NCI-H1436 treated with DMSO at 0.1 percent for 48 hours (cell line): ENCODE data around the gene SLX4IP.

Experiments
- DNase-seq: peaks from one replicate; lab custom pipeline; 2025; lab: John Stamatoyannopoulos, UW

The SLX4IP gene

DNA sequence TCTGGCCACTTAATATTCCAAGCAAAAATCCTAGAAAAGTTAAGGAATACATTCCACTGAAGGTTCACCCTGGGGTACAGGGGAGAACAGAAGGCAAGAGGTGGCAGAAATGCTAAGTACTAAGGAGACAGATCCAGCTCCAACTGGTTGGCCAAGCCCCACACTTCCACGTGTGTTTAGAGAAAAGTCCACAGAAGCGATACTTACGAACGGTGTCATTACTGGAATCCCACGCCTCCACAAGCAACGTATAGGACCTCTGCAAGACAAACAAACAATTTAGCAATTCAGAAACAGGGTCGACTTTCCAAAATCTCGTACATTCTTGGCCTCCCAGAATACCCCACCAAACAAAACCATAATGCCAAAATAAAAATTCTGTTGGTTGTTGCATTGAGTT is 228.7 kb downstream of the SLX4IP start:
- no peak for DNase-seq

DNA sequence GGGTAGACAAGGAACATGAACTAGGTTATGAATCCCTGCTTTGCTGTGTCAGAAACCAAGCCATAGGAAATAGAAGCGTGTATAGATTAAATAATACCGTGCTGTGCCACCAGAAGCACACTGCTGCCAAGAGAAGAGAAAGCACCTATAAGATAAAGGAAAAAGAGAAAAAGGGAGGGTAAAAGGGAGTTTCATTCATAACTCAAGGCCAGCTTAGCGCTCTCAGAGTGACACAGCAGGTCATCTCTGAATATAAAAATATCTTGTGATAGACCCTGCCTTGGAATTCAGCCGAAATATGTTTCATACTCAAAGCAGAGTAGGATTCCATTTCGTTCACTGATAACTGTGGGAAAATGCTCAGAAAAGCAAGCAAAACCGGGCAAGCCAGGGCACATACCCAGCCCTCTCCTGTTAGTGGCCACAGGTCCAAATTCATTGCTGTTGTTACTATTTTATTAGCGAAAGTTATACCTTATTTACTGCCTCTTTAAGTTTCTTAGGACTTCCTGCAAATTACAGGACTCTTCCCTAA is 230.0 kb downstream of the SLX4IP start:
- DNase-seq, result no peak

DNA sequence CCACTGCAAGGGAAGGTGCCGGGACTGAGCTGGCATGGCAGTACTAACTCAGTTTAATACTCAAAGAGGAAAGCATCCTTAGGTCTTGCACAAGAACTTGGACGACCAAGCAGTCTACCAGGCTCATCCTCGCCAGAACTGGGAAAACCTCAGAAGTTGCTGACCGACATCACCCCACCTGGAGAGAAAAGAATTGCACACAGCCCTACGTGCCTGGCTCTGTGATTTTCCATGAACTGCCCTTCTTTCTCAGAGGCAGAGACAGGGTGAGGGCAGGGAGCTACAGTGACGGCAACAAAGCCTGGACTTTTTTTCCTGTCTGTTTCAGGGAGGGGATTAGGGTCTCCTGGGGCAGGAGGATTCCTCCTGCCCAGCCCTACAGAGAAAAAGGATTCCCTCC is 230.7 kb downstream of the SLX4IP start:
- DNase-seq, result no peak

DNA sequence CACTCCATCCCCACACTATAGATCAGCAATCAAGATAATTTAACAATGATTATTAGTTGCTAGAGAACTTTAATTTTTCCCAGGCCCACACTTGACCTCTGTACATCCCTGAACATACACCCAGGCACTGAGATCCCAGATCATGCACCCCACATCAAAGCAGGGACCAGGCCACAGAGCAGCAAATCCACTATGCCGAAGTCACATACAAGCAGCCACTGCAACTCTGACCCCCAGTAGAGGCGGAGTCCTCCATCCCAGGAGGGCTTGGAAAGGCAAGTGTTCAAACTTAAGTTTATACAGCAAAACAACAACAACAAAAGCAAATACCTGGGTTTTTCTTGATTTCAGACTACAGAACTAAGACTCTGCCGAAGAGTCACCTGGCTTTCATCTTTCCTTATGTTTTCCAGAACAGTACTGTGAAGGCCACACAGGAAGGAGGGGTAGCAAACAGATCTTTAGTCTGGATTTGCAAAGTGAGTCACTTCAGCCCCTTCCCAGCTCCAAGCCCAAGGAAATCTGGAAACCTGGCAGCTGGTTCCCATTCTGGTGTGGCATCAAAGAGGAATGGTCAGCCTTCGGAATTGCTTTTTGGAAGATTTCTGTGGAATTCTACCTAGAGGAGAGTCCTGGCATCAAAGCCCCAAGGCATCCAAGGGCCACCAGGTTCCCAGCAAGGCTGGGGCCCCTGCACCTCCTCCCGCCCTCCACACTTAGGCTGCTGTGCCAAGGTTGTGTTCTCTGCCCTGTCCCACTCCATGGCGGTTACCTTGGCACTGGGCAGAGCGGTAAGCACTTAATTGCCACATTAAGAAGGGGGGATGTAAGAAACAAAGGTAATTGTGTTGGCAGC is 231.3 kb downstream of the SLX4IP start:
- no peak for DNase-seq

DNA sequence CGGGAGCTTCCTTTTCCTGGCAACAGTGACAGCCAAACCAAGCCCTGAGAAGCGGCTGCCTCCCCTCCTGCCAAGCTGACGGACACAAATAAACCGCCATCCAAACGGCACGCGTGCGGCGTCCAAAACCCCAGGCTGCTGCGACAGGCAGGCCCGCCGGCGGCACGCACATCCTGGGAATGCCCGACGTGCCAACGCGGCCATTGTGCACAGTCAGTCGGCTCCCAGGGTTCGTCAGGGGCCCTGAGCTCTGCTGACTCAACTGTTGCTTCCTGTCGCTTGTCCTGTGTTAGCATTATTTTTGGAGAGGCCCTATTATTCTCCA is 231.9 kb downstream of the SLX4IP start:
- no peak for DNase-seq

DNA sequence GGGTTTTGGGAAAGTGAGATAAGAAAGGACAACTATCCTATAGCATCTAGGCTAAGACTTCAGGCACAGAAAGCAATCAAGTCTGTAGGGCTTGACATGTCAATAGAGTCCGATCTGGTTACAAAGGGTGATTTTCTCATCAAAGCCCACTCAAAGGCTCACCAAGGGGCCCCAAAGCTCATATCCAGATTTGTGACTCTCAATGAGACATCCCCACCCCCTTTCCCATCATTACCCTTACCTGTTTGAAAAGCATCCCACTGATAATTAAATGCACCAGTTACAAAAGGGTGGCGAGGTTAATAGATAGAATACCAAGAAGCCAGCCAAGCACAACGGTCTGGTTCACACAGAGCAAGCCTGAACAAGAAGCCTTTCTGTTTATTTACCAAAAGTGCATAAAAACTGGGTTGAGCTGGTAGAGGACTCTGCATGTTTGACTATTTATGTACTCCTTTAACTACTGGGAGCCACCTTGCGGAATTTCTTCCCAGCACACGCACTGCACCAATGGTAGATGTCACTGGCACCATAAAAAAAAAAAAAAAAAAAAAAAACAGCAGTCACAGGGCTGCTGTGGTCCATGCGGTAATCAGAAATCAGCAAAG is 232.6 kb downstream of the SLX4IP start:
- DNase-seq, result no peak

DNA sequence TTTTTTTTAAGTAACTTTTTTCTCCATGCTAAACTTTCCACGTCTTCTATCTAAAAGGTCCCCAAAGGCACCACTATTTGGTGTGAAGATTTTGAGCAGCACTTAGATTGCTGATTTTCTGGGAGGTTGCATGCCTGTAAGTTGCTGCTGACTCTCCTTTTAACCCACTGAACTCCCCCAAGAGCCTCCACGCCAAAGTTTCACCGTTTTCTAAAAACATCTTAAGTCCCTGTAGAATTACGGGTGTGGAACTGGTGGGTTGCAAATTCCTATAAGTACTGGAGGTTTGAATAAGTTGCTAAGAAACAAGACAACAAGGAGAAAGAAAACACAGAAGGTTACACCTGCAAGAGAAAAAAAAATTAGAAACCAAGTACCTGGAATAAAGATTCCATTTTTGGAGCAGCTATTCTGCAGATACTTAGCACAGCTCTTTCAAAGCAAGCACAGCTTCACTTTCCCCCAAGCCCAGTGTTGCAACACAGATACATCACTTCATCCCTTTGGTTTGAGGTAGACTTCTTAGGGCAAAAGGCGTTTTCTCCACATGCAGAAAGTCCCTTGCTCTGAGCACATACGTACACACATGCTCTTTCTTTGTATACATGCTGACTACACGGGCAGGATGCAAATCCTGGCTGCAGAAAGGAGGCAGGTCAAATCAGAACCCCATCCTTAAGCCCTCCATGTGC is 233.7 kb downstream of the SLX4IP start:
- DNase-seq, result no peak

DNA sequence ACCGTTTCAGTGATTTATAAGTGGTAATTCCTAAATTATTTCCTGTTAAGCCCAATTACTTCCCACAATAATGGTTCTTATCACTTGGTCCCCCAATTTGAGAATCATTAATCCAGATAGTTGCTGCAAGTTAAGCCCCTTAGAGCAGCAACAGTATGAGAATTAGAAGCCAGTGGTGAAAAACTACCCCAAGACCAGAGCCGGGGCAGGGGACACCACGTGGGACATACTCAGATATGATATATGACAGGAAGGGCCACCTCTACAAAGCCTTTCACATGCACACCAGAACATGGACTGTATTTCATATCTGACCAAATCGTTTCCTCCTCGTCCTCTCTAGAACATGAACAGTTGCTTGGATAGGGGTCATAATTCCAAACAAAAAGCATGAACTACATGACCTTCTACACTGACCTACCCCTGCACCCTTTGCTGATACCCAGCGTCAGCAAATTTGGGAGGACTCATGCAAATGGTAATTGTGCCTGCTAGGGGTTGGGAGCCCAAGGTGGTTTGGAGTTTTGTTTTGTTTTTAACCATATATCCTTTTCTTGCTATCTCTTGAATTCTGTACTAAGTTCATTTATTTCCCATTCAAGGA is 234.8 kb downstream of the SLX4IP start:
- no peak for DNase-seq

DNA sequence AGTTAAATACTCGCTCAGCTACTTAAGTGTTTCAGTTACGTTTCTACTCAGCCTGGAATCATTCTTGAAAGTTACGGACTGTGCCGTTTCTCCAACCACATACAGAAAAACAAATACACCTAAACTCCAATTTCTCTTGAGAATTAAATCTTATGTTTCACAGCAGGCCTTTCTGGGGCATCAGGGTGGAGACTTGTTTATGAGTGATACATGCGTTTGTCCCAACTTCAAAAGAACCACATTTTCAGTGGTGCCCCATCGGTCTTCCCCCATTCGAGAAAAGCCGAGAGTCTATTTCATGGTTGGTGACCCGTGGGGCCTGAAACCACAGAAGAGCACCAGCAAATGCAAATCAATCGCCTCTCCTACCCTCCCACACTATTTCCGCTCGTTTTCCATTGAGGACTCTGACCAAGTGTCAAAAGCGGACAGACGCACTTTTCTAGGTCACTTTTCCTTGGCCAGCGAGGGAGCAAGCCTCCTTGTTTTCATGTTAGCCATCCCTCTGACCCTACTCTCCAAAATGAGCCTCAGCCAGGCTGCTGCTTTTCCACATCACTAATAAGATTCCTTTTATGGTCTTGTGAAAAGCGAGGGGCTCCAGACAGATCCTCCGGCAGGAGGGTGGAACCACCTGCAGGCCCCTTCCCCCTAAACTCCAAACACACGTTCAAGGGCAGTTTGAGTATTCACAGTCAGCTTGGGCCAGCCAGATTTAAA is 235.6 kb downstream of the SLX4IP start:
- no peak for DNase-seq

DNA sequence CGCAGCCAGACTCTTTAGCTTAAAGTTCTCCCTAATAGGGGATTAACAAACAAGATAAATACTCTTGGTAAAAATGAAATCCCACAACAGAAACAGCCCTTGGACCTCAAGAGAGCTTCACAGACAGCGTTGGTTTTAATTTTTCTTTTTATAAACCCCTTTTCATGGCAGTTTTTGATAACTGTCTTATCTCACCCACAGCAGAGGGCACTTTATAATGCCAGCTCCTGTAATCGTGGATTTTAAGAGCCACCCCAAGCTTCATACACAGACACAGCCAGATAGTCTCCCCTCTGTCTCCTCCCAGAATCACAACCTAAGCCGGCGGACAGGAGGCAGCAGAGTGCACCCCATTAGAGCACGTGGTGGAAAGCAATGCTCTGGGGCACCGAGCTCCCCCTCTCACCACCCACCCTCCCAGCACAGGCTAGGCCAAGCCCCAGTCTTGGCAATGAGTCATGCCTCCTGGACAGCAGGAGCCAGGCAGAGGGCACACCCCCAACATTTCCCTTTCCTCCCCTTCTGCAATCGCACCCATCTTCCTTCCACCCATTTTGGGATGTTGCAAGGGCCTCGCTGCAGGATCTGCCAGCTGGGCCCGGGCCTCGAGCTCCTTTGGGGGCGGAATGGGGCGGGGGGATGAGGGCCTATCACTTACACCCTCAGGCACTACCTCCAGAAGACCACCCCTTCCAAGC is 236.3 kb downstream of the SLX4IP start:
- no peak for DNase-seq

DNA sequence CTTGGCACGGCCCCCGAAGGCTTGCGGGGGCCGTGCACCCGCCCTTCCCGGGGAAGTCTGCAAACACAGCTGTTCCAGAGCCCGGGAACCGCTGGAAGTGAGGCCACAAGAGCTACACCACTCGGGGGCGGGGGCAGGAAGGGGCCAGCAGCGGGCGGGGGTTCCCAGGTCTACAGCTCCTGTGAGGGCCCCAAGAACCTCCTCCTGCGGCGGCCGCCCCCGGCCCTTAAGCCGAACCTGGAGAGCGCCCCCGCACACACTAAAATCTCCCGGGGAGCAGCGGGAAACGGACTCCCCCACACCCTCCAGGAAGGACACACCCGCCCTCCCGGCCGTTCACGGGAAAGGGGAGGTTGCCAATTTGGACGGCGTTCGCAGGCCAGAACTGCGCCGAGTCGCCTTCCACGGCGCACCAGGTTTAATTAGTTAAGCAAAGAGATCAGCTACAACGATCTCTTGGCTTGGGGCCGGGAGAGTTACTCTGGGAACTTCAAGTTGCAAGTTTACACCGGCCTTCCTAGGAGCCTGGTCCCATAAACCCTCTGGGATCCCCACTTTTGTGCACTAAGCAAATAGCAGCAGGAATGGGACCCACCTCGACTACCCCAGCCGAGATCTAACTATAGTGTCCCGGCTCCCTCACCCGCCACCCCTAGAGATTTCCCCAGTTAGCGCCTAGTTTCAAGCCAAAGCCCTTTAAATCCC is 237.0 kb downstream of the SLX4IP start:
- DNase-seq, result no peak

DNA sequence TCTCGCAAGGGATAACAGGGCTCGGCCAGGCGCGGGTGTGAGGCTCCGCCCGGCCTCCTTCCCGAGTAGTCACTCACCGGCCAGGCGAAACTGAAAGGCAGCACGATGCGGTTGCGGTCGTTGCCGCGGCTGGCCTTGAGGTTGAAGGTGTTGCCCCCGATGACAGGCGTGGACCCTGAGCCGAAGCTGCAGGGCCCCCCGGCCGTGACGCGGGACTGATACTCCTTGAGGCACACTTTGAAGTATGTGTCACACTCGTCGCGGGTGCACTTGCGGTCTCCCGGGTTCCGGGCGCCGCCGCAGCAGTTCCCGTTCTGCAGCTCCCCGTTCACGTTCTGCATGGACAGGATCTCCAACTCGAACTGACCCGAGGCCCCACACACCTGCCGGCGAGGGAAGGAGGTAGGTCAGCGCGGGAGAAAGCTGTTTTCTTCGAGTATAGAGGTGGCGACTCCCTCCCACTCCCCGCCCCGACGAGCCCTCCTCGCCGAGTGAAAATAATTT is 237.6 kb downstream of the SLX4IP start:
- DNase-seq, result no peak

DNA sequence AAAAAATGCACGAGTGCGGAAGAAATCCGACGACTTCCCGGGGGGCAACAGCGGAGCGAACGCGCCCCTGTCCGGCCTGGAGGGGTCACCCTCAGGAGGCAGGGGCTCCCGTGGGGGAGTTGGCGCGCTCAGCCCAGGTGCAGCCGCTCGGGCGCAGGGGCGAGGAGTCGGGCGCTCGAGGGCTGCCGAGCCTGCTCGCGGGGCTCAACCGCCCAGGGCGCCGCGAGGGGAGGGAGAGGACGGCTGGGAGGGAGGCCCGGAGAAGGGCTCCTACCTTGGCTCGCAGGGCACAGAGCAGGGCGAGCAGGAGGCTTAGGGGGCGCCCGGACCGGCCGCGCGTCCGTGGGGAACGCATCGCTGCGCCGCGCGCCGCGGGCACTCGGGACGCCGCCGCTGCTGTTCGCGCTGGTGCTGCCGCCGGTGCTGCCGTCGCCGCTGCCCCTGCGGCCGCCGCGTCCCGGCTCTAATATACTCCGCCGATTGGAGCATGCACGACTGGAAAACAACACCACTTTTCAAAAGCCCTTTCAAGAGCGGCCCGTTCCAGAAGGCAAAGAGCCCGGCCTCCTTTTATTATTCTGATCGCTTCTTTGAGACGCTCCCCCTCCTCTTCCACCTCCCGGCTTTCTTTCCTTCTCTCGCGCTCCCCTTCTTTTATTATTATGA is 238.2 kb downstream of the SLX4IP start:
- DNase-seq, result no peak

DNA sequence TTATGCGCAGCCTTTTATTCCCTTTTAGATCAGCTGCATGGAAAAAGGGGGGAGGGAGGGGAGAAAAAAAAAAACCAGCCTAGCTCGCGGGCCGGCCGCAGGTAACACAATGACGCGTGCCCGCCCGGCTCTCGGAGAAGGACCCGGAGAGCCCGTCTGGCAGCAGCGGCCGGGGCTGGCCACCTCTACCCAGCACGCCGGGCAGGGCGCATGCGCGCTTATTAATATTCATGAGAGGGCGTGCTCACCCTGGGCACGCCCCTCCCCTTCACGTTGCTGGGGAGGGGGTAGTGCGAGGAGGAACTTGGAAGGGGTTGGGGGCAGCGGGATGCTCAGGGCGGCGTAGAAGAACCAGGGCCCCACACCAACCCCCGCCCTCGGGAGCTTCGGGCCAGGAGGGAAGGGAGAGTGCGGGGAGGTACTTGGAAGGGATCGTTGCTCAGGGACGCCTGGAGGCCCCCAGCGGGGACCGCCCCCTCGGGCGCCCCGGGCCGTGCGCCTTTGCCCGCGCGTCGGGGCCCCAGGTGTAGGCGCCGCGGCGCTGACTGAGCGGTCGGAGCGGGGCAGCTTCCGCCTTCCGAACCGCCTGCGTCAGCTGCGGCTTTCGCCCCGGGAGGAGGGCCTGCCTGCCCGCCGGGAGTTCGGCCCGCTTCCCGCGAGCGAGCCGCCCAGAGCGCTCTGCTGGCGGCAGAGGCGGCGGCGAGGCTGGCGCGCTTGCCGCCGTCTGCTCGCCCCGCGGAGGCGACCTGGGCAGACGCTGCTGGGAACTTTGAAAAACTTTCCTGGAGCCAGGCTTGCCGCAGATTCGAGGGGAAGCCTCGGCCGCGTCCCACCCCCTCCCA is 239.0 kb downstream of the SLX4IP start, which contains the start of gene JAG1:
TSS of gene JAG1 (minus strand) at position 158 of the 842 bp plus-strand sequence. CDS start 469 bp downstream, outside the sequence.
- peak; percentile 74 for DNase-seq

DNA sequence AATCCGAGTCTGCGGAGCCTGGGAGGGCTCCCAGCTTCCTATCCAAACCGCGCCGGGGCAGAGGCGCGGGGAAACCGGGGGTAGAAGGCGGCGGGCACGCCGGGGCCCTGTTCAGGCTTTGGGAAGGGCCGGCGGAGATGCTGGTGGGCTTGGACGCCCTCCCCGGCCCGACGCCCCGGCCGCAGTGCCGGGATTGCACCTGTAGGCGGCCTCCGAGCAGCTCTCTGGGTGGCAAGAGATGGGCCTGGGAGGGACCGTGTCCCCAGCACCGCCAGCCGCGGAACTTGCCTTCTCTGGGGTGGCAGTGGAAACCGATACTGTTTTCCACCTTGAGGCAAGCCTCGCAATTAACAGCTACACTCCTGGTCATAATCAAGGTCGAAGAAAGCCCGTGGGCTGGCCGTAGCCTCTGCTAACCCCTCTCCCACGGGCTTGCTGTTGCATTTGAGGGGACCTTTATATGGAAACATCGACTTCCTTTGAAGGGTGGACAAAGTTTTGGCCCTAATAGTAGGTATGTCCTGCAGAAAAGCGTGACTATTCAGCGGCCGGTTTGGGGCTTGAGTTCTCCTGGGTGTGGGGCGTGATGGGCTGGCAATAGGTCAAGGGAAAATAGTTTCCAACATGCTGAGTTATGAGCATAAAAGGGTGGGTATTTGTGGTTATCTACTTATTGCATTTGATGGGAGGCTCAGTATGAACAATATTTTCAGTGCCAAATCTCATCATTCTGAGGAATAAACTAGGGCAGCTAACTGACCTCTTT is 239.8 kb downstream of the SLX4IP start:
- peak; percentile 3 for DNase-seq

DNA sequence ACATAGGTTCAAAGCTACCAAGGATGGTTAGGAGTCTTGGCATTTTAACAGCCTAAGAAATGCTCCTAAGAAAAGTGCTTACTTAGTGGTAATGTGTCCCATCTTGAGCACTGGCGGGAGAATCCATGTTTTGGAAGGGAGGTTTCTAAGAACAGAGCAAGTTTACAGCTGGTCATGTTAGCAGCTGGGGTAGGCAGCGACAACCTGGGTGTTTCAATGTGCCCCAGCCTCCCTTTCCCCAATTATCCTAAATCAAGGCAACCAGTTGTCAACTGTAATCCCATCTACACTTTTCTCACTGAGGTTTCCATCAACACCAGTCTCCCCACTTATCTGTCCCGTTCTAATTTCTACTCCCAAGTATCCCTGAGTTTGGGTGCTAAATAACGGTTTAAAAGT is 240.3 kb downstream of the SLX4IP start:
- no peak for DNase-seq

DNA sequence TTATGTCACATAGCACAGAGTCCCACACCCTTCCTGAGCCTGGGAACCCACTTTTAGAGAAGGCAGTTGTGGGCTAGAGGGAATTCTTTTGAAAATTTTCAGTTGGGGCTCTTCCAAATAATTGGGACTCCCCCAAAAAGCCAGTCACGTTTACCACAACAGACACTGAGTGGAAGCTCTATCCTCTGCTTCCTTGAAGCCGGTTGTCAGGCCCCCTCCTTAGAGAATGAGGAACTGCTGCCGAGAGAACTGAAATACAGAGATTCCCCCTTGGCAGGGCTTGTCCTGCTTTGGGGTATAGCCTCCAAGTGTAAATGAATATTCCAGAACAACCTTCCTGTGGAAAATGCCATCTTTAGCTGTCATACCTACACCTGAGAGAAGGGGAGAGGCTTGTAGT is 241.4 kb downstream of the SLX4IP start:
- DNase-seq, result no peak
